ENCODE measurements around the gene MEX3D.

The MEX3D gene

GRCh38 chr19:1570836-1571235, 2.7 kb upstream of the MEX3D start:
- no peak overlapping the region for H3K27ac ChIP-seq
- TF ChIP-seq ZFX (IDR thresholded peaks at IDR 0.05; ENCODE audit: borderline replicate concordance): no peak
- TF ChIP-seq CTCF (IDR thresholded peaks at IDR 0.05): no peak

- no peak overlapping the region for H3K27ac ChIP-seq
- no peak for TF ChIP-seq ZFX (IDR thresholded peaks at IDR 0.05; ENCODE audit: borderline replicate concordance)
- TF ChIP-seq CTCF (IDR thresholded peaks at IDR 0.05): no peak
Measured at GRCh38 chr19:1569997-1570396, 1.9 kb upstream of the MEX3D start.

- TF ChIP-seq CTCF (IDR thresholded peaks at IDR 0.05) (no peak), ZFX (IDR thresholded peaks at IDR 0.05; ENCODE audit: borderline replicate concordance) (no peak)
- peak overlapping the region; percentile 71 for H3K27ac ChIP-seq
Measured at GRCh38 chr19:1567848-1568227, 287 bp downstream of the MEX3D start.

GRCh38 chr19:1567116-1567847, 843 bp downstream of the MEX3D start:
- H3K27ac ChIP-seq: peak overlapping the region; percentile 71
- TF ChIP-seq CTCF (IDR thresholded peaks at IDR 0.05): no peak
- no peak for TF ChIP-seq ZFX (IDR thresholded peaks at IDR 0.05; ENCODE audit: borderline replicate concordance)

GRCh38 chr19:1566392-1567115, 1.6 kb downstream of the MEX3D start:
- no peak for TF ChIP-seq CTCF (IDR thresholded peaks at IDR 0.05)
- TF ChIP-seq ZFX (IDR thresholded peaks at IDR 0.05; ENCODE audit: borderline replicate concordance): no peak
- peak overlapping the region; percentile 71 for H3K27ac ChIP-seq

GRCh38 chr19:1563251-1563650, 4.9 kb downstream of the MEX3D start:
- no peak overlapping the region for H3K27ac ChIP-seq
- TF ChIP-seq CTCF (IDR thresholded peaks at IDR 0.05) (no peak), ZFX (IDR thresholded peaks at IDR 0.05; ENCODE audit: borderline replicate concordance) (no peak)

GRCh38 chr19:1561236-1561842, 6.8 kb downstream of the MEX3D start:
- TF ChIP-seq ZFX (IDR thresholded peaks at IDR 0.05; ENCODE audit: borderline replicate concordance) (no peak), CTCF (IDR thresholded peaks at IDR 0.05) (no peak)
- H3K27ac ChIP-seq: no peak overlapping the region
